Measurements from ENCODE around the gene CD160. TPM values are rescaled to one million over a fixed set of nuclear protein-coding genes. Genes with fewer than 3 reads are reported as not detected.

Gene CD160
- polyA plus RNA-seq, 1 experiment: not detected

- Histone ChIP-seq H3K36me3 (ENCODE audit: control insufficient read depth, insufficient read depth, low read length) (no peaks in the 10 kb centered on the region), H3K4me3 (ENCODE audit: low read depth, low read length) (no peak overlapping the region), H3K27me3 (ENCODE audit: control insufficient read depth, insufficient read depth, low read length) (no peaks in the 10 kb centered on the region)
- no peak for TF ChIP-seq CTCF (IDR thresholded peaks at IDR 0.05; ENCODE audit: insufficient read depth, low read depth, low read length)
- ChIA-PET CTCF (interaction anchor here (1.1 kb wide), 1 partner anchor 59 kb away, joined by 3 read pairs; the partner anchor contains the start of gene NUDT17), POLR2A (no interaction called here)
- no peak for DNase-seq (ENCODE audit: low read depth)
Measured at GRCh38 chr1:145786271-145786670, 67.0 kb downstream of the CD160 start.

GRCh38 chr1:145788580-145788979 is 69.3 kb downstream of the CD160 start:
- DNase-seq (ENCODE audit: low read depth): no peak
- Histone ChIP-seq H3K27me3 (ENCODE audit: control insufficient read depth, insufficient read depth, low read length) (no peaks in the 10 kb centered on the region), H3K36me3 (ENCODE audit: control insufficient read depth, insufficient read depth, low read length) (no peaks in the 10 kb centered on the region), H3K4me3 (ENCODE audit: low read depth, low read length) (no peak overlapping the region)
- ChIA-PET CTCF (no interaction called here), POLR2A (no interaction called here)
- TF ChIP-seq CTCF (IDR thresholded peaks at IDR 0.05; ENCODE audit: insufficient read depth, low read depth, low read length): no peak

Other genes with a start within 250 kb of the CD160 start
- 14.1 and 24.5 TPM in 2 replicates for gene GPR89A, start 111.5 kb upstream of the CD160 start, polyA plus RNA-seq (2011; rRNA removed)
- 0.15 and 0.56 TPM in 2 replicates for gene PDZK1, start 12.1 kb upstream of the CD160 start, polyA plus RNA-seq (2011; rRNA removed)
- gene RNF115, start 104.6 kb downstream of the CD160 start, polyA plus RNA-seq (2011; rRNA removed): 13.4 and 18.3 TPM in 2 replicates
- gene POLR3C, start 104.7 kb downstream of the CD160 start, polyA plus RNA-seq (2011; rRNA removed): 56.7 and 58.5 TPM in 2 replicates
- 4.3 and 4.5 TPM in 2 replicates for gene NUDT17, start 126.1 kb downstream of the CD160 start, polyA plus RNA-seq (2011; rRNA removed)
- 30.0 and 38.0 TPM in 2 replicates for gene PIAS3, start 139.6 kb downstream of the CD160 start, polyA plus RNA-seq (2011; rRNA removed)
- 1.4 and 1.5 TPM in 2 replicates for gene ANKRD35, start 166.4 kb downstream of the CD160 start, polyA plus RNA-seq (2011; rRNA removed)
- gene ITGA10, start 190.6 kb downstream of the CD160 start, polyA plus RNA-seq (2011; rRNA removed): 0.63 and 0.82 TPM in 2 replicates
- gene PEX11B, start 199.2 kb downstream of the CD160 start, polyA plus RNA-seq (2011; rRNA removed): 34.9 and 46.4 TPM in 2 replicates
- 71.2 and 135 TPM in 2 replicates for gene RBM8A, start 208.0 kb downstream of the CD160 start, polyA plus RNA-seq (2011; rRNA removed)
- 35.1 and 42.1 TPM in 2 replicates for gene LIX1L, start 238.5 kb downstream of the CD160 start, polyA plus RNA-seq (2011; rRNA removed)
- 1.3 and 1.4 TPM in 2 replicates for gene ANKRD34A, start 245.1 kb downstream of the CD160 start, polyA plus RNA-seq (2011; rRNA removed)
- gene POLR3GL, start 245.2 kb downstream of the CD160 start, polyA plus RNA-seq (2011; rRNA removed): 13.2 and 19.2 TPM in 2 replicates

Measured in BJ (cell line).